HUES48 (cell line): ENCODE data around the gene EXPH5.

Experiments used
- H3K27ac ChIP-seq: one replicate; pipeline ENCODE4 v1.7.0; 2013; ENCODE audit warnings: low read depth, low read length, inconsistent platforms
- H3K27me3 ChIP-seq: 2 replicates; pipeline ENCODE4 v1.6.1; 2013; ENCODE audit warnings: mild to moderate bottlenecking, low read length; ENCODE audit not compliant: control insufficient read depth, insufficient read depth
- H3K36me3 ChIP-seq: 2 replicates; pipeline ENCODE4 v1.6.1; 2013; ENCODE audit warnings: low read length; ENCODE audit not compliant: control insufficient read depth, insufficient read depth
- H3K4me1 ChIP-seq: 2 replicates; pipeline ENCODE4 v1.6.1; 2013; ENCODE audit warnings: mild to moderate bottlenecking, low read length; ENCODE audit not compliant: control insufficient read depth, insufficient read depth
- H3K4me3 ChIP-seq: 2 replicates; pipeline ENCODE4 v1.5.1; 2013; ENCODE audit warnings: mild to moderate bottlenecking, low read depth, low read length
- H3K9ac ChIP-seq: 2 replicates; pipeline ENCODE4 v1.6.1; 2013; ENCODE audit warnings: mild to moderate bottlenecking, low read depth, low read length, moderate library complexity
- H3K9me3 ChIP-seq: 2 replicates; pipeline ENCODE4 v1.6.1; 2013; ENCODE audit warnings: low read length; ENCODE audit not compliant: control insufficient read depth, insufficient read depth

EXPH5 gene

GRCh38 chr11:108498046-108498815, 95.3 kb downstream of the EXPH5 start, which contains the start of gene POGLUT3:
Gene POGLUT3, minus strand, starts transcription at chr11:108498384. Its CDS starts 18 bp downstream, at chr11:108498366.
- Histone ChIP-seq H3K27ac (peak within 1 kb of the TSS; percentile 87), H3K36me3 (no peaks in the 10 kb centered on the region), H3K4me3 (peak within 1 kb of the TSS; percentile 81), H3K27me3 (peaks cover 3% of the 10 kb centered on the region; the same call in 1 of the 2 replicates), H3K9ac (peak within 1 kb of the TSS; percentile 77), H3K9me3 (no peaks in the 10 kb centered on the region), H3K4me1 (peaks cover 12% of the 10 kb centered on the region)

DNA sequence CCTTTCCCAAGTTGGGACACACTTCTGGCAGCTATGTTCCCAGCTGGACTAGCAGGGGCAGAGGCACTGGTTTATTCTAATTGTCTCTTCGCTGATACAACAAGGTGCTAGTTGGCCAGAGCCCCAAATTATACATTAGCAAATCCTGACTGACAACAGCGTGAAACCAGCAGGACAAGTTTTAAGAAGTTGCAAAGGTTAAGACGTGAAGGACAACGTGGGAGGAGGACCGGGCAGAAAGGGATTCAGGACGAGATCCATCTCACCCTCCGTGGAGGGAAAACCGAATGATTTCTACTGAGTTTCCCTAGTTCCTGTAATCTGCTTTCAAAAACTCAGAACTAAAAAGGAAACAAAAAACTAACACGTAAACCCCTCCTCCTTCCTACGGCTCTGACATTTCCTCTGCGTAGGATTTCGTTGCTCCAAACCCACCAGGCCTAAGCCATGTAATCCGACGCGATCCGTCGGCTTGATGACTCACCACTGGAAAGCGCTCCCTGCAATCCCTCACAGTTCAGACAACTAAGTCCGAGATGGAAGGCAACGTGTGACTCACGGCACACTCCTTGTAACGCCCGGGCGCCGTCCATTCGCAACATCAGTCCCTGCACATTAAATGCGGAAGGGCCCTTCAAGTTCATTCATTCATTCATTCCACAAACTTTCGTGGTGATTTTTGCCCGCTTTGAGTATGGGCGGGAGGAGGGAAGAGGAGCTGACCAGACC, 96.1 kb downstream of the EXPH5 start:
- peak overlapping the region; percentile 87 for H3K27ac ChIP-seq
- H3K4me3 ChIP-seq: peak overlapping the region; percentile 81
- H3K9me3 ChIP-seq: no peaks in the 10 kb centered on the region
- H3K9ac ChIP-seq: peak overlapping the region; percentile 77
- H3K36me3 ChIP-seq: no peaks in the 10 kb centered on the region
- peaks cover 3% of the 10 kb centered on the region; the same call in 1 of the 2 replicates for H3K27me3 ChIP-seq
- H3K4me1 ChIP-seq: peaks cover 12% of the 10 kb centered on the region

GRCh38 chr11:108496643-108497256, 96.8 kb downstream of the EXPH5 start:
- no peak overlapping the region for H3K9ac ChIP-seq
- no peaks in the 10 kb centered on the region for H3K9me3 ChIP-seq
- peak overlapping the region; percentile 87 for H3K27ac ChIP-seq
- peak overlapping the region; percentile 81 for H3K4me3 ChIP-seq
- H3K27me3 ChIP-seq: peaks cover 3% of the 10 kb centered on the region; the same call in 1 of the 2 replicates
- H3K36me3 ChIP-seq: no peaks in the 10 kb centered on the region
- peaks cover 12% of the 10 kb centered on the region for H3K4me1 ChIP-seq

DNA sequence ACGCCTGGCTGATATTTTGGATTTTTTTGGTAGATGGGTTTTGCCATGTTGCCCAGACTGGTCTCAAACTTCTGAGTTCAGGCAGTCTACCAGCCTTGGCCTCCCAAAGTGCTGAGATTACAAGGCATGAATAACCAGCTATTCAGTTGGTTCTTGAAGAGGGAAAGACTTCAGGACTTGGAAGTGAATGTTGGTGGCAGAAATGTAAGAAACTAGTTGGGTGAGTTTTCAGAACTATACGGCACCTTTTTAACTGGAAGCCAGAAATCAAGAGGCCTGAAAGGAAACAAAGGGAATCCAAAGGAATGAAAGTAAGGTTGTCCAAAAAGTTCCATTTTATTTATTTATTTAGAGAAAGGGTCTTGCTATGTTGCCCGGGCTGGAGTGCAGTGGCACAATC, 98.2 kb downstream of the EXPH5 start:
- H3K27me3 ChIP-seq: peaks cover 3% of the 10 kb centered on the region; the same call in 1 of the 2 replicates
- H3K27ac ChIP-seq: no peak overlapping the region
- no peak overlapping the region for H3K9ac ChIP-seq
- no peak overlapping the region for H3K4me3 ChIP-seq
- H3K36me3 ChIP-seq: no peaks in the 10 kb centered on the region
- peaks cover 12% of the 10 kb centered on the region for H3K4me1 ChIP-seq
- no peaks in the 10 kb centered on the region for H3K9me3 ChIP-seq

- no peaks in the 10 kb centered on the region for H3K9me3 ChIP-seq
- 0 out of 2 replicates have a peak, but pooled peaks cover 4% of the 10 kb centered on the region for H3K36me3 ChIP-seq
- H3K27me3 ChIP-seq: peaks cover 3% of the 10 kb centered on the region; the same call in 1 of the 2 replicates
- H3K27ac ChIP-seq: no peak overlapping the region
- no peak overlapping the region for H3K9ac ChIP-seq
- no peak overlapping the region for H3K4me3 ChIP-seq
- peaks cover 12% of the 10 kb centered on the region for H3K4me1 ChIP-seq
Observed at GRCh38 chr11:108494182-108494581, 99.4 kb downstream of the EXPH5 start.

GRCh38 chr11:108491936-108492335, 101.6 kb downstream of the EXPH5 start:
- H3K27me3 ChIP-seq: no peaks in the 10 kb centered on the region
- H3K36me3 ChIP-seq: 0 out of 2 replicates have a peak, but pooled peaks cover 4% of the 10 kb centered on the region
- peaks cover 6% of the 10 kb centered on the region for H3K4me1 ChIP-seq
- no peak overlapping the region for H3K4me3 ChIP-seq
- H3K27ac ChIP-seq: no peak overlapping the region
- H3K9me3 ChIP-seq: no peaks in the 10 kb centered on the region
- H3K9ac ChIP-seq: no peak overlapping the region

- no peak overlapping the region for H3K27ac ChIP-seq
- H3K4me1 ChIP-seq: no peaks in the 10 kb centered on the region
- no peaks in the 10 kb centered on the region for H3K27me3 ChIP-seq
- H3K36me3 ChIP-seq: peaks cover 9% of the 10 kb centered on the region; the same call in 1 of the 2 replicates
- no peak overlapping the region for H3K9ac ChIP-seq
- H3K4me3 ChIP-seq: no peak overlapping the region
- no peaks in the 10 kb centered on the region for H3K9me3 ChIP-seq
Observed at GRCh38 chr11:108486828-108487227, 106.7 kb downstream of the EXPH5 start.

GRCh38 chr11:108486331-108486730, 107.2 kb downstream of the EXPH5 start:
- Histone ChIP-seq H3K27ac (no peak overlapping the region), H3K4me1 (no peaks in the 10 kb centered on the region), H3K9ac (no peak overlapping the region), H3K27me3 (no peaks in the 10 kb centered on the region), H3K4me3 (no peak overlapping the region), H3K9me3 (no peaks in the 10 kb centered on the region), H3K36me3 (peaks cover 10% of the 10 kb centered on the region; the same call in 1 of the 2 replicates)

- Histone ChIP-seq H3K9me3 (no peaks in the 10 kb centered on the region), H3K27me3 (no peaks in the 10 kb centered on the region), H3K4me1 (no peaks in the 10 kb centered on the region), H3K27ac (no peak overlapping the region), H3K4me3 (no peak overlapping the region), H3K36me3 (peaks cover 15% of the 10 kb centered on the region; the same call in 1 of the 2 replicates), H3K9ac (no peak overlapping the region)
Observed at GRCh38 chr11:108483163-108483562, 110.4 kb downstream of the EXPH5 start.

- H3K9ac ChIP-seq: no peak overlapping the region
- H3K27ac ChIP-seq: no peak overlapping the region
- H3K27me3 ChIP-seq: no peaks in the 10 kb centered on the region
- peaks cover 15% of the 10 kb centered on the region; the same call in 1 of the 2 replicates for H3K36me3 ChIP-seq
- no peaks in the 10 kb centered on the region for H3K4me1 ChIP-seq
- no peaks in the 10 kb centered on the region for H3K9me3 ChIP-seq
- no peak overlapping the region for H3K4me3 ChIP-seq
Observed at GRCh38 chr11:108474664-108475463, 118.7 kb downstream of the EXPH5 start.
